CD14-positive monocyte (primary cell): ENCODE measurements around the gene SYNPO2. TPM values are rescaled to one million over a fixed set of nuclear protein-coding genes. Genes with fewer than 3 reads are reported as not detected.

Source experiments
- DNase-seq, 3 donors: peaks; one replicate each; pipeline ENCODE4 v3.0.0-alpha.2; 2011 to 2022
- H2AFZ ChIP-seq: 2 replicates; pipeline ENCODE4 v1.6.0; 2012; ENCODE audit warnings: mild to moderate bottlenecking, low read depth, low read length, inconsistent platforms; ENCODE audit not compliant: insufficient read depth, poor library complexity, severe bottlenecking
- H3K27ac ChIP-seq, 2 donors: 1 replicate in 1 of 2; 2 replicates in 1 of 2; pipeline ENCODE4 v1.5.1; 2012 to 2013; ENCODE audit warnings: low read length in 2 of 2, control low read depth in 1 of 2, inconsistent platforms in 1 of 2, low read depth in 1 of 2, mild to moderate bottlenecking in 1 of 2
- H3K27me3 ChIP-seq, 2 donors: one replicate each; pipeline versions ENCODE4 v1.6.0 to v1.6.1; 2011 to 2013; ENCODE audit warnings: low read length in 2 of 2; ENCODE audit not compliant: control insufficient read depth in 2 of 2, insufficient read depth in 2 of 2
- H3K36me3 ChIP-seq, 2 donors: replicated peaks in 1 of 2; 1 replicate in 1 of 2; 2 replicates in 1 of 2; pipeline versions ENCODE4 v1.5.1 to v1.6.1; 2012 to 2013; ENCODE audit warnings: low read length in 2 of 2, control low read depth in 1 of 2, inconsistent platforms in 1 of 2, mild to moderate bottlenecking in 1 of 2; ENCODE audit not compliant: insufficient read depth in 2 of 2, control insufficient read depth in 1 of 2
- H3K4me1 ChIP-seq, 2 donors: 1 replicate in 1 of 2; 2 replicates in 1 of 2; pipeline versions ENCODE4 v1.5.1 to v1.6.1; 2012 to 2013; ENCODE audit warnings: low read length in 2 of 2, control low read depth in 1 of 2, inconsistent platforms in 1 of 2, mild to moderate bottlenecking in 1 of 2, moderate library complexity in 1 of 2; ENCODE audit not compliant: insufficient read depth in 2 of 2, control insufficient read depth in 1 of 2
- H3K4me2 ChIP-seq: replicated peaks from 2 replicates; pipeline ENCODE3; 2012; ENCODE audit warnings: low read length, moderate library complexity, mild to moderate bottlenecking; ENCODE audit not compliant: poor library complexity, severe bottlenecking; ENCODE audit errors: extremely low read depth
- H3K4me3 ChIP-seq, 3 experiments: fragments of 200-600 bp in 1 of 3; sonication (generic) in 1 of 3; replicated peaks in 1 of 3; 1 replicate in 2 of 3; 2 replicates in 1 of 3; pipeline ENCODE4 v1.5.1; 2011 to 2013; ENCODE audit warnings: low read length in 3 of 3, mild to moderate bottlenecking in 3 of 3, control low read depth in 2 of 3, low read depth in 2 of 3, inconsistent platforms in 1 of 3, moderate library complexity in 1 of 3
- H3K79me2 ChIP-seq: 2 replicates; pipeline ENCODE4 v1.6.0; 2012; ENCODE audit warnings: mild to moderate bottlenecking, control low read depth, inconsistent platforms, low read length, moderate library complexity; ENCODE audit not compliant: insufficient read depth
- H3K9ac ChIP-seq: 2 replicates; pipeline ENCODE4 v1.6.0; 2017; ENCODE audit warnings: low read length, mild to moderate bottlenecking; ENCODE audit not compliant: insufficient read depth, poor library complexity, severe bottlenecking
- H3K9me3 ChIP-seq, 2 donors: replicated peaks in 1 of 2; 1 replicate in 1 of 2; 2 replicates in 1 of 2; pipeline versions ENCODE4 v1.5.1 to v1.6.1; 2012 to 2013; ENCODE audit warnings: low read length in 2 of 2, control low read depth in 1 of 2; ENCODE audit not compliant: control insufficient read depth in 1 of 2, insufficient read depth in 1 of 2
- H4K20me1 ChIP-seq: 2 replicates; pipeline ENCODE4 v1.6.0; 2012; ENCODE audit warnings: mild to moderate bottlenecking, low read length, control low read depth, moderate library complexity; ENCODE audit not compliant: insufficient read depth
- H3K27ac Mint-ChIP-seq, 7 donors: one replicate each; pipeline ENCODE4 v1.8.0; 2020; ENCODE audit warnings: mild to moderate bottlenecking in 7 of 7, mixed read lengths in 7 of 7, moderate library complexity in 6 of 7, inconsistent platforms in 2 of 7
- H3K27me3 Mint-ChIP-seq, 3 donors: one replicate each; pipeline ENCODE4 v1.8.0; 2021 to 2022; ENCODE audit warnings: low read depth in 3 of 3, mild to moderate bottlenecking in 3 of 3, mixed read lengths in 3 of 3, moderate library complexity in 3 of 3, inconsistent platforms in 1 of 3
- H3K36me3 Mint-ChIP-seq, 2 donors: one replicate each; pipeline ENCODE4 v1.8.0; 2020; ENCODE audit warnings: mixed read lengths in 2 of 2, inconsistent platforms in 1 of 2, mild to moderate bottlenecking in 1 of 2
- H3K4me1 Mint-ChIP-seq: one replicate; pipeline ENCODE4 v1.8.0; 2020; ENCODE audit warnings: mild to moderate bottlenecking, mixed read lengths
- H3K4me3 Mint-ChIP-seq, 2 donors: one replicate each; pipeline ENCODE4 v1.8.0; 2020; ENCODE audit warnings: mild to moderate bottlenecking in 2 of 2, mixed read lengths in 2 of 2, moderate library complexity in 1 of 2
- H3K9me3 Mint-ChIP-seq, 7 donors: one replicate each; pipeline ENCODE4 v1.8.0; 2020 to 2022; ENCODE audit warnings: mixed read lengths in 7 of 7, mild to moderate bottlenecking in 6 of 7, moderate library complexity in 6 of 7, inconsistent platforms in 2 of 7
- CTCF ChIP-seq: fragments of 200-600 bp; IDR thresholded peaks from one replicate; pipeline ENCODE4 v1.8.0; 2022; ENCODE audit warnings: antibody characterized with exemption, mild to moderate bottlenecking
- WGBS: methylation state at CpG from one replicate; pipeline ENCODE4 v1.1.5; 2013; ENCODE audit warnings: missing lambda C conversion rate; ENCODE audit not compliant: insufficient coverage; 5-methylcytosine and 5-hydroxymethylcytosine counted together
- intact Hi-C, 2 donors: fragments of 100-400 bp; cut with micrococcal nuclease; formaldehyde crosslinking; loops; one replicate each; pipeline versions ENCODE4 v1.15.0 to v1.15.1; 2023
- polyA plus RNA-seq, 3 donors: library from polyadenylated mRNA; depleted of rRNA in 1 of 3; unstranded in 2 of 3; stranded (reverse) in 1 of 3; fragments of 300-500 nt in 2 of 3; fragments of >200 nt in 1 of 3; fragmentation: Illumina TruSeq in 2 of 3; gene quantifications; 1 replicate in 2 of 3; 2 replicates in 1 of 3; pipeline ENCODE4 v1.2.3, GENCODE V29; 2012 to 2021

Gene SYNPO2
- polyA plus RNA-seq, 3 donors, result 0.04 TPM; not detected in 2

- no peak for DNase-seq
- Histone ChIP-seq H3K36me3 (no peaks in the 10 kb centered on the region), H3K79me2 (no peaks in the 10 kb centered on the region), H4K20me1 (no peaks in the 10 kb centered on the region), H3K9me3 (no peaks in the 10 kb centered on the region), H3K4me1 (no peaks in the 10 kb centered on the region), H3K4me3 (no peak overlapping the region), H3K9ac (no peak overlapping the region), H2AFZ (no peak overlapping the region), H3K4me2 (no peak overlapping the region), H3K27ac (no peak overlapping the region), H3K27me3 (no peaks in the 10 kb centered on the region)
- Mint-ChIP-seq H3K4me1 (peaks cover 5% of the 10 kb centered on the region), H3K4me3 (no peak overlapping the region), H3K27me3 (no peaks in the 10 kb centered on the region), H3K27ac (no peak overlapping the region), H3K36me3 (no peaks in the 10 kb centered on the region), H3K9me3 (peaks cover under 1 to 9% (median 3%) of the 10 kb centered on the region in 7 donors)
- intact Hi-C loops, result no loop called here
- 0% methylated on average over 1 of the region's 3 CpGs for WGBS
- no peak for TF ChIP-seq CTCF
Observed at GRCh38 chr4:119068529-119068962, 179.9 kb downstream of the SYNPO2 start.

- H3K79me2 ChIP-seq, result no peaks in the 10 kb centered on the region
- intact Hi-C loops, result no loop called here
- no peak overlapping the region for H3K4me2 ChIP-seq
- H3K27me3 Mint-ChIP-seq, result no peaks in the 10 kb centered on the region
- H3K4me1 Mint-ChIP-seq, result peaks cover 5% of the 10 kb centered on the region
- no peak overlapping the region for H3K4me3 ChIP-seq
- H2AFZ ChIP-seq, result no peak overlapping the region
- 0% methylated on average over 3 of the region's 4 CpGs for WGBS
- H3K9ac ChIP-seq, result no peak overlapping the region
- no peaks in the 10 kb centered on the region for H4K20me1 ChIP-seq
- no peaks in the 10 kb centered on the region for H3K9me3 ChIP-seq
- no peaks in the 10 kb centered on the region for H3K36me3 Mint-ChIP-seq
- H3K27ac ChIP-seq, result no peak overlapping the region
- H3K36me3 ChIP-seq, result no peaks in the 10 kb centered on the region
- H3K9me3 Mint-ChIP-seq, result peaks cover 2 to 13% (median 5%) of the 10 kb centered on the region in 7 donors
- no peak for TF ChIP-seq CTCF
- H3K4me1 ChIP-seq, result no peaks in the 10 kb centered on the region
- H3K27ac Mint-ChIP-seq, result no peak overlapping the region
- no peaks in the 10 kb centered on the region for H3K27me3 ChIP-seq
- DNase-seq, result no peak
- H3K4me3 Mint-ChIP-seq, result no peak overlapping the region
Observed at GRCh38 chr4:119070301-119070700, 181.6 kb downstream of the SYNPO2 start.
